ENCODE results near the gene OVOL2. TPM values are rescaled to one million over a fixed set of nuclear protein-coding genes. Genes with fewer than 3 reads are reported as not detected.

The OVOL2 gene
- total RNA-seq, 1 donor = not detected

DNA sequence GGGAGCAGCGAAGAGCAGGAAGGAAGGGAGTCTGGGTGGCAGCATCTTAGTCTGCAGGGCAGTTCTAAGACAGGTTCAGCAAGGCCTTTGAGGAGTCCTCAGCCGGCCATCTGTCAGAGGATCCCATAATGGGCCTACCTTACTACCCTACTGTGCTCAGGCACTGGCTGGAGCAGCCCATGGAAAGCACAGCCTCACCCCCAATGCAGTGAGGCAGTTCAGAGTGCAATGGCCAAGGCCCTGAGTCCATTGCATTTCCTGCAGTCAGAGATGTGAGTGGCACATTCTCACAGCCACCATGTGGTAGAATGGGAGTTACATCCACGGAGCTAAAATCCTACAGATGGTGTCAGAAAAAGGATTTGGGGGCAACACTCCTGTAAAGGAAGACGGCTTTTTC, 19.4 kb upstream of the OVOL2 start:
- Histone ChIP-seq H3K4me3 (ENCODE audit: low read length) (no peak overlapping the region), H3K4me1 (ENCODE audit: insufficient read depth, low read length) (no peaks in the 10 kb centered on the region), H3K27me3 (ENCODE audit: insufficient read depth, low read length) (peaks cover 3% of the 10 kb centered on the region), H3K9me3 (ENCODE audit: low read depth, low read length) (no peaks in the 10 kb centered on the region)

DNA sequence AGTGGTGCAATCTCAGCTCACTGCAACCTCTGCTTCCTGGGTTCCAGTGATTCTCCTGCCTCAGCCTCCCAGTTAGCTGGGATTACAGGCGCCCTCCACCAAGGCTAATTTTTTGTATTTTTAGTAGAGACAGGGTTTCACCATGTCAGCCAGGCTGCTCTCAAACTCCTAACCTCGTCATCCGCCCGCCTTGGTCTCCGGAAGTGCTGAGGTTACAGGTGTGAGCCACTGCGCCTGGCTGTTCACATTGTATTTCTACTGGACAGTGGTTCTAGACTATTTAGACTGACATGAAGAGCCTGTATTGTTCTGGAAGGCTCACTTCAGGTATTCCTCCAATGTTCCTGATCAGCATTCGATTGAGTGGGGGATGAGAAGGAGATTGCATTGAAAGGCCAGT, 14.8 kb upstream of the OVOL2 start:
- Histone ChIP-seq H3K9me3 (ENCODE audit: low read depth, low read length) (no peaks in the 10 kb centered on the region), H3K4me1 (ENCODE audit: insufficient read depth, low read length) (no peaks in the 10 kb centered on the region), H3K27me3 (ENCODE audit: insufficient read depth, low read length) (peaks cover 3% of the 10 kb centered on the region), H3K4me3 (ENCODE audit: low read length) (no peak overlapping the region)

DNA sequence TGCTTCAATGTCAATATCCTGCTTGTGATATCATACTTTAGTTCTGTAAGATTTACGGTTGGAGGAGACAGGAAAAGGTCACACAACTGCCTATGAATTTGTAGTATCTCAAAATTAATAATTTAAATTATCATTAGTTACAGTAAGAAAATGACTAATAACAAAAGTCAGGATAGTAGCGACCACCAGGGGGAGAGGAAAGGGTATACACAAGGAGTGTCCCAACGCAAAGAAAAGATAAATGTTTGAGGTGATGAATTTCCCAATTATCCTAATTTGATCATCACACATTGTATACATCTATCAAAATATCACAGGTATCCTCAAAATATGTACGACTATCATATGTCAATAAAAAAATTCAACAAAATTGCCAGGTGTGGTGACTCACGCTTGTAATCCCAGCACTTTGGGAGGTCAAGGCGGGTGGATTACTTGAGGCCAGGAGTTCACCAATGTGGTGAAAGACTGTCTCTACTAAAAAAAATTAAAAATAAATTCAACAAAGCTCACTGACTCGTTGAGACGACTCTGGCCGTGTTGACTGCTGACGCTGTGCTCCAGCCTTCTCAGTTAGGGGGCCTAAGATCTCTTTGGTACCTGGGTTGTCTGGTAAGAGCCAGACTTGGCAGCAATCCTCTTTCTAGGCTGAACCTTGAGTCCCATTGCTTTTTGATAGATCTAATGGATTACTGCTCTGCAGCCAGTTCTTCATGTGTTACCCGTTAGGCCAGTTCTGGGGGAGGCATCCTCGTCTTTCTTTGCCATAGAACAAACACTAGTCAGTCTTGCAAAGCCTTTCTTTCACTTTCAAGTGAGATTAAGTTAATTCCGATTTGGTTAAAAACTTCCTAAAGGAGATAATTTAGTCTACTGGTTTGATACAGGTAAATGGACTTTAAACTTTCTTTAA, 9.0 kb upstream of the OVOL2 start:
- peaks cover 11% of the 10 kb centered on the region for H3K27me3 ChIP-seq (ENCODE audit: insufficient read depth, low read length)
- no peak overlapping the region for H3K4me3 ChIP-seq (ENCODE audit: low read length)
- H3K9me3 ChIP-seq (ENCODE audit: low read depth, low read length) = no peaks in the 10 kb centered on the region
- H3K4me1 ChIP-seq (ENCODE audit: insufficient read depth, low read length) = no peaks in the 10 kb centered on the region

DNA sequence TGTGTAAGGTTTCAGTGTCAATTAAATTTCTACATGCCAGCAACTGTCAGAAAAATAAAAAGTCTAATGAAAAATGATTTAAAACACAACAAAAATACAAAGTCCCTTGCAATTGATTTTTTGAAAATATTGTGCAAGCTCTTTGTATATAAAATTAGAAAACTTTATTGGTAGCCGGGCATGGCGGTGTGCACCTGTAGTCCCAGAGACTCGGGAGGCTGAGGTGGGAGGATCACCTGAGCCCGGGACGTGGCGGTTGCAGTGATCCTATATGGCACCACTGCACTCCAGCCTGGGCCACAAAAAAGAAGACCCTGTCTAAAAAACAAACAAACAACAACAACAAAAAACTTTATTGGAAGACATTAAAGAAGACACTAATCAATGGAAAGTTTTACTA, 6.0 kb upstream of the OVOL2 start:
- no peak overlapping the region for H3K4me3 ChIP-seq (ENCODE audit: low read length)

DNA sequence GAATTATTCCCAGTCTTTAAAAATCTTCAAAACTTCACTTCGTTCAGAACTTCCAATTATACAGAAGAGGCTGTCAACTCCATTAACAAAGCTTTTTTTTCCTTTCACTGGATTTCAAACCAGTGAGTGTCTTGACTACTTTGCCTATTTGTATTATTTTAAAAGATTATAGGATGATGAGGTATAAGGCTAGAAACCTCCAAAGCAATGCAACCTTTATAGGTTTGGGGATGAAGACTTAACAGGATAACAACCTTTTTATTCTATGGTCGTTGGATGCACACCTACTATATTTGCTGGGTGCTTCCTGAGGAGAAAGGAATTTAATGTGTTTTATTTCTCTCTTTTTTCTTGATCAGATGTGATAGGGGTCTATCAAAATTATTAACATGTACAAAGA, 1.9 kb upstream of the OVOL2 start:
- Histone ChIP-seq H3K9me3 (ENCODE audit: low read depth, low read length) (no peaks in the 10 kb centered on the region), H3K27me3 (ENCODE audit: insufficient read depth, low read length) (peaks cover 71% of the 10 kb centered on the region), H3K4me1 (ENCODE audit: insufficient read depth, low read length) (peaks cover 14% of the 10 kb centered on the region), H3K4me3 (ENCODE audit: low read length) (no peak overlapping the region)

More for the DNA sequence above, 6.0 kb upstream of the OVOL2 start:
- Histone ChIP-seq H3K27me3 (ENCODE audit: insufficient read depth, low read length) (peaks cover 36% of the 10 kb centered on the region), H3K9me3 (ENCODE audit: low read depth, low read length) (no peaks in the 10 kb centered on the region), H3K4me1 (ENCODE audit: insufficient read depth, low read length) (no peaks in the 10 kb centered on the region)

DNA sequence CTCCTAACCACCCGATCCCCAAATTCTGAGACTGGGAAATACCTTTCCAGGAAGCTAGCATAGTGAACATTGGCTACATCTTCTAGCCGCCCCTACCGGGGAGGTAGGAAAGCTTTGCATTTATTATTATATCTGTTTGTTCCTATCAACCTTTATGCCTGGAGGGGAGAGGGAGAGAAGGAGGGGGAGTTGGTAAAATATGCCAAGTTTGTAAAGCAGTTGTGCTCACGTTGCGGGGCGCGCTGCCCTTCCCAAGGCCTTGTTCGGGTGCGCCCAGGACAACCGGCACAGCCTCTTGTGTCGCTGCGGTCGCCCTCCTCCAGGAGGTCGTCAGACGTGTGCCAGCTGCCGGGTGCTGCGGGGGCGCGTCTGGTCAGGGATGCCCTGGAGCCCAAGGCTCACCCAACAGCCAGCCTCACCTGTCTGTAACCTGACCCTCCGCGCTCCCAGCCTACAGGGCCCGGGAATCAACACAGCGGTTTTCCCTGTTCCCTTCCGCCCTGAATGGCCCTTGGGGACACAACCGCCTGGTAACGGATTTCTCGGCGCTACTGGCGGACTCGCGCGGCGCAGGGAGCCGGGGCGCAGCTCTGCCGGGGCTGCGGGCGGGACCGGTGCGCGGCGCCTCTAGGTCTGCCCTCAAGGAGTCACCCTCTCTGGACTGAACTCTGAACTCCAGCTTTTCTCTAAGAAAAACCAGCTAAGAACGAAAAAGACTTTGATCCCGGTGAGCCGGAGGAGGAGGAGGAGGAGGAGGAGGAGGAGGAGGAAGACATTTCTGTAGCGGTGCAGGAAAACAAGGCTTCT, 1.1 kb upstream of the OVOL2 start:
- no peaks in the 10 kb centered on the region for H3K9me3 ChIP-seq (ENCODE audit: low read depth, low read length)
- peaks cover 74% of the 10 kb centered on the region for H3K27me3 ChIP-seq (ENCODE audit: insufficient read depth, low read length)
- H3K4me1 ChIP-seq (ENCODE audit: insufficient read depth, low read length) = peaks cover 18% of the 10 kb centered on the region

DNA sequence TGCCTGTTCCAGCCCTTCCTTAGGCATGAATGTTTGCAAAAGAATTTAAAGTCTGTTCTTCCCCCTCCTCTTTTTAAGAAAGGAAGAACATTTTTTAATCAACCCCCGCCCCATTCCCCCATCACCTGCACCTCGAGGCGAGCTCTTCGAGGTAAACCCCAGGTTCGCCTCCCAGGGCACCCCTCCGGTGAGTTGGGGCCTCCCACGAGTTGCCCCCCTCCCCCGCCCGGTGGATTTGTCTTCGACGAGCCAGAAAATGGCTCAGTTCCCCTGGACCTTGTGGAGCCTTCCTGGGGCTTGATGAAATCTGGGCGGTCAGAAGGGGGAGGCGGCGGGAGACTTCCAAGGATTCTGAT, 256 bp upstream of the OVOL2 start:
- Histone ChIP-seq H3K9me3 (ENCODE audit: low read depth, low read length) (no peaks in the 10 kb centered on the region), H3K4me1 (ENCODE audit: insufficient read depth, low read length) (peaks cover 27% of the 10 kb centered on the region), H3K27me3 (ENCODE audit: insufficient read depth, low read length) (peaks cover 74% of the 10 kb centered on the region), H3K4me3 (ENCODE audit: low read length) (no peak overlapping the region)

More for the DNA sequence above, 1.1 kb upstream of the OVOL2 start:
- H3K4me3 ChIP-seq (ENCODE audit: low read length) = no peak overlapping the region

DNA sequence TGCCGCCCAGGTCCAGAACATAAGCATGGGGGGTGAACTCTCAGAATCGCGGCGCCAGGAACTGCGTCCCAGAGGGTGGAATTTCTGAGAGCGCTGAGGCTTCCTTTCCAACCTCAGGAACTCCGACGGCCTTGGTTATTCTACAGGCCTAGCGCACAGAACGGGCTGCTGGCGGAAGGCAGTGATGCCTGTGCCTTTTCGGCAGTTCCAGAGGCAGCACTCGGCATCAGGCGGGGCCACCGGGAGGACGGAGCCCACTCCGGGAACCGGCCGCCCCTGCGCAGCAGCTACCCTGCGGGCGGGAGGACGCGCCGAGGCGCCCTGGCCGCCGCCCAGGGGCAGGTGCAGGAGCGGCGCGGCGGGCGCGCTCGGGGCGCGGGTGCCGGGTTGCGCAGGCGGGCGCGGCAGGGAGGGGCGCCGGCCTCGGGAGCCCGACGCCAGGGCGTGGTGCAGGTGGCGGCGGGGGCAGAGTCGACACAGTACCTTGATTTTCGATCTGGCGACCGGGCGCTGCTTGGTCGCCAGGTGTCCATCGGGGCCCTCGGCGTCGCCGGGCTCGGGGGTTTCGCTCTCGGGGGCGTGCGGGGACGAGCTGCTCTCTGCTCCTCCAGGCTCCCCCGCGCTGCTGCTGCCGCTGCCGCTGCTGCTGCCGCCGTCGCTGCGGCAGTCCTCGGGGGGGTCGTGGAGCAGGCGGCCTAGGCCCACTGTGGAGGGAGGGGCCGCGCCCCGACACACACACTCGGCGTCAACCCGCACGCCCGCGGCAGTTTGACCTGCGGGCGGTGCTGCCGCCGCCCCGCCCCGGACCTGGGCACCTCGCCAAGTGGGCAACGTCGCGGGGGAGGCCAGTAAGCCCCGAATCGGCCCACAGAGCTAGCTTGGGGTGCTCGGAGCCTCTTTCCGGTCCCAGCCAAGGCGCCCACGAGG, 1.3 kb downstream of the OVOL2 start:
- H3K27me3 ChIP-seq (ENCODE audit: insufficient read depth, low read length) = peaks cover 63% of the 10 kb centered on the region
- H3K4me1 ChIP-seq (ENCODE audit: insufficient read depth, low read length) = peaks cover 29% of the 10 kb centered on the region
- peak overlapping the region; percentile 13 for H3K4me3 ChIP-seq (ENCODE audit: low read length)
- no peaks in the 10 kb centered on the region for H3K9me3 ChIP-seq (ENCODE audit: low read depth, low read length)

DNA sequence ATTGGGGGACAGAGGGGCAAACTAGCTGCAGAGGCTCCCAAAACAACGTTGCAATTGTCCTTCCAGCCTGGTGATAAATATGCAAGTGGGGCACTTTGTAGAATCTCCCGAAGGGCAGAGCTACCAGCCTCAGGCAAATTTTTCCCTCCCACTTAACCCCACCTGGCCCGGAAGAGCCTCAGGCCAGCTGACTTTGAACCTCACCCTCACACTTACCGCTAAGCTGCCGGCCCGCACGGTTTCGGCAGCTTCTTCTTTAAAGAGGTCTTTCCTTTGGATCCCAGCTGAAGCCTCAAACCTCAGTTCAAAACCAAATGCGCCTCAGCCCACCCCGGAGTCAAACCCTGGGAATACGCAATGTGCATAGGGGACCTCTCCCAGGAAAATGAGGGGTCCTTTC, 2.5 kb downstream of the OVOL2 start:
- H3K27me3 ChIP-seq (ENCODE audit: insufficient read depth, low read length) = peaks cover 55% of the 10 kb centered on the region
- H3K4me1 ChIP-seq (ENCODE audit: insufficient read depth, low read length) = peaks cover 29% of the 10 kb centered on the region
- no peaks in the 10 kb centered on the region for H3K9me3 ChIP-seq (ENCODE audit: low read depth, low read length)
- H3K4me3 ChIP-seq (ENCODE audit: low read length) = no peak overlapping the region

DNA sequence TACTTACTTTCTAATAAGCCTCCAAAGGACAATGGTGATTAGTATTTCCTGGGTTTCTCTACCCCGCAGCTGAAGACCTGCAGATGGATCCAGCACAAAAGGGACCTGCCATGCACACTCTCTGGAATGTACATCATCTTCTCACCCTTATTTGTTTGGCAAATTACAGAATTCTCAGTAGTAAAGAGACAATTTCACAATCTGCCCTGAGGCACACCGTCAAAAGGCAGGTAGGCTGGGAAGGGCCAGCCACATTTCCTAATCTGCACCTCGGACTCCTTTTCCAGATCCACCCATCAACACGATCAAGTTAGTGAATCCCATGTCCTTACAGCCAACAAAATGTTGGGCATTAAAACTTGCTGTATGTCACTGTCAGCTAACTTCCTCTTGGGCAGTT, 4.9 kb downstream of the OVOL2 start:
- no peaks in the 10 kb centered on the region for H3K9me3 ChIP-seq (ENCODE audit: low read depth, low read length)

DNA sequence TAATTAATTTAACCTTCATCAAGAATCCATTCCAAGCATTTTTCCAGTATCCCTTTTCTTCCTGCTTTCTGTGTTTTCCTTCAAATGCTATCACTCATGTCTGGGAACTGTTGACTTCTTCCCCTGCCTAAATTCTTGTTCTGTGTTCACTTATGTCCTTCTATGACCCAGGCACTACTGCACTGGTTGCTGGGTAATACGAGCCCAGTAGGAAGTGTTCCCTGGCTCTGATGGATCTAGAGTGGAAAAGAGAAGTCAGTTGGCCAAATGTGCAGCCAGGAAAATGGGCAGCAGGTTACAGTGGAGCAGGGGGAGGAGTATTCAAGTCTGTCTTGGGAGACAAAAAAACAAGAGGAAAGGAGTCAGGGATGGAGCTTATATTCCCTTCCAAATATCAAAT, 7.1 kb downstream of the OVOL2 start:
- Histone ChIP-seq H3K4me3 (ENCODE audit: low read length) (no peak overlapping the region), H3K9me3 (ENCODE audit: low read depth, low read length) (no peaks in the 10 kb centered on the region), H3K4me1 (ENCODE audit: insufficient read depth, low read length) (peaks cover 29% of the 10 kb centered on the region), H3K27me3 (ENCODE audit: insufficient read depth, low read length) (peaks cover 14% of the 10 kb centered on the region)

More for the DNA sequence above, 4.9 kb downstream of the OVOL2 start:
- Histone ChIP-seq H3K4me3 (ENCODE audit: low read length) (no peak overlapping the region), H3K27me3 (ENCODE audit: insufficient read depth, low read length) (peaks cover 31% of the 10 kb centered on the region), H3K4me1 (ENCODE audit: insufficient read depth, low read length) (peaks cover 33% of the 10 kb centered on the region)

DNA sequence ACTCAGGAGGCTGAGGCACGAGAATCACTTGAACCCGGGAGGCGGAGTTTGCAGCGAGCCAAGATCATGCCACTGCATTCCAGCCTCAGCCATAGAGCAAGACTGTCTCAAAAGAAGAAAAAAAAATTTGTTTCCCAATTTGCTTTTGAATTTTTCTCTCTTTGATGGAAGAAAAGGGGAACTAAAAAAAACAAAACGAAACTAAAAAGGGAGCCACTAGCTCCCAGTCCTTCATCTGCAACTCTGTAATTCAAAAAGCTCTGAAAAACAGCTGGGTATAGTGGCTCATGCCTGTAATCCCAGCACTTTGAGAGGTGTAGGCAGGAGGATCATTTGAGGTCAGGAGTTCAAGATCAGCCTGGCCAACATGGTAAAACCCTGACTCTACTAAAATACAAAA, 9.5 kb downstream of the OVOL2 start:
- H3K27me3 ChIP-seq (ENCODE audit: insufficient read depth, low read length) = no peaks in the 10 kb centered on the region
- H3K9me3 ChIP-seq (ENCODE audit: low read depth, low read length) = no peaks in the 10 kb centered on the region
- H3K4me1 ChIP-seq (ENCODE audit: insufficient read depth, low read length) = peaks cover 12% of the 10 kb centered on the region
- no peak overlapping the region for H3K4me3 ChIP-seq (ENCODE audit: low read length)

DNA sequence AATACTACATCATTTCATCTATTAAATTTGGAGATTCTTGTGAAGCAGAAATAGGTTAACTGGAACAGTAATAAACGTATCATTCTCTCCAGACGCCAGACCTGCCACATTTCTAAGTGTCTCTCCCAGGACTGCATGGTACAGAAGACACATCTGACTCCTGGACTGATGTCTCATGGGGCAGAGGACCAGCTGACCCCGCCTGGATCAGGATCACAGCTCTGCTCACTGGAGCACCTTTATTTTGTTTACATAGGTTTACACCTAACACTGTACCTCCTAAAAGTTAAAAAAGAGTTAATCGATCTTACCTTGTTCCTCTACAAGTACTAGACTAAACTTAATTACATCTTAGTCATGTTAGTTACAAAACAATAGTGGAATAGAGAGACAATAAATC, 11.2 kb downstream of the OVOL2 start:
- Histone ChIP-seq H3K4me1 (ENCODE audit: insufficient read depth, low read length) (peaks cover 8% of the 10 kb centered on the region), H3K9me3 (ENCODE audit: low read depth, low read length) (no peaks in the 10 kb centered on the region), H3K4me3 (ENCODE audit: low read length) (no peak overlapping the region), H3K27me3 (ENCODE audit: insufficient read depth, low read length) (no peaks in the 10 kb centered on the region)

DNA sequence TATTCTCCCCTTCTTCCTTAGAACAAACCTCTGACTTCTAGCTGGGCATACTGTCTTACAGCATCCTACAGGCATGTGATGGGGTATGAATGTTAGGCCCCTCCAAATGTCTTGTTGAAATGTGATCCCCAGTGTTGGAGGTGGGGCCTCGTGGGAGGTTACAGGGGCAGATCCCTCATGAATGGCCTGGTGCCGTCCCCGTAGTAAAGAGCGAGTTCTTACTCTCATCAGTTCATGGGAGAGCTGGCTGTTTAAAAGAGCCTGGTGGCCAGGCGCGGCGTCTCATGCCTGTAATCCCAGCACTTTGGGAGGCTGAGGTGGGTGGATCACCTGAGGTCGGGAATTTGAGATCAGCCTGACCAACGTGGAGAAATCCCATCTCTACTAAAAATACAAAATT, 15.5 kb downstream of the OVOL2 start:
- H3K4me1 ChIP-seq (ENCODE audit: insufficient read depth, low read length) = no peaks in the 10 kb centered on the region
- no peak overlapping the region for H3K4me3 ChIP-seq (ENCODE audit: low read length)
- no peaks in the 10 kb centered on the region for H3K9me3 ChIP-seq (ENCODE audit: low read depth, low read length)
- no peaks in the 10 kb centered on the region for H3K27me3 ChIP-seq (ENCODE audit: insufficient read depth, low read length)

DNA sequence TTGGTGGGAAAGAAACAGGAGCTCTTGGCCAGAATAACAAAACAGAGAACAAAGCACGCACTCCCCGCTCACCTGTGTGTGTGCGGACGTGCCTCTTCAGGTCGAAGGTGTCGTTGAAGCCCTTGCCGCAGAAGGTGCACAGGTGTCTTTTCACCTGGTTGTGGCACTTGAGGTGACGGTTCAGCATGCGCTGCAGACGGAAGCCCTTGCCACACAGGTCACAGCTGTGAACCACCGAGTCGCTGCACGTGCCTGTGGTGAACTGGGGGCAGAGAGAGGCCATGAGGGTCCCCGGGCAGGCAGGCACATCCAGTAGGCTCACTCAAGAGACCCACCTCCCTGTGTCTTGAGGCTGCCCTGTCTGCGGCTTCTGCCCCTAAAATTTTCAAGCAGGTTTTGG, 16.3 kb downstream of the OVOL2 start:
- Histone ChIP-seq H3K9me3 (ENCODE audit: low read depth, low read length) (no peaks in the 10 kb centered on the region), H3K4me3 (ENCODE audit: low read length) (no peak overlapping the region)

More for the DNA sequence above, 16.3 kb downstream of the OVOL2 start:
- H3K4me1 ChIP-seq (ENCODE audit: insufficient read depth, low read length) = no peaks in the 10 kb centered on the region
- H3K27me3 ChIP-seq (ENCODE audit: insufficient read depth, low read length) = no peaks in the 10 kb centered on the region

All from mononuclear cell (primary cell).